ENCODE data around the gene CCN2.
A peak's percentile ranks its signal among the peaks of the same experiment; 100 is the strongest.

CCN2 gene, protein sequence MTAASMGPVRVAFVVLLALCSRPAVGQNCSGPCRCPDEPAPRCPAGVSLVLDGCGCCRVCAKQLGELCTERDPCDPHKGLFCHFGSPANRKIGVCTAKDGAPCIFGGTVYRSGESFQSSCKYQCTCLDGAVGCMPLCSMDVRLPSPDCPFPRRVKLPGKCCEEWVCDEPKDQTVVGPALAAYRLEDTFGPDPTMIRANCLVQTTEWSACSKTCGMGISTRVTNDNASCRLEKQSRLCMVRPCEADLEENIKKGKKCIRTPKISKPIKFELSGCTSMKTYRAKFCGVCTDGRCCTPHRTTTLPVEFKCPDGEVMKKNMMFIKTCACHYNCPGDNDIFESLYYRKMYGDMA

DNA sequence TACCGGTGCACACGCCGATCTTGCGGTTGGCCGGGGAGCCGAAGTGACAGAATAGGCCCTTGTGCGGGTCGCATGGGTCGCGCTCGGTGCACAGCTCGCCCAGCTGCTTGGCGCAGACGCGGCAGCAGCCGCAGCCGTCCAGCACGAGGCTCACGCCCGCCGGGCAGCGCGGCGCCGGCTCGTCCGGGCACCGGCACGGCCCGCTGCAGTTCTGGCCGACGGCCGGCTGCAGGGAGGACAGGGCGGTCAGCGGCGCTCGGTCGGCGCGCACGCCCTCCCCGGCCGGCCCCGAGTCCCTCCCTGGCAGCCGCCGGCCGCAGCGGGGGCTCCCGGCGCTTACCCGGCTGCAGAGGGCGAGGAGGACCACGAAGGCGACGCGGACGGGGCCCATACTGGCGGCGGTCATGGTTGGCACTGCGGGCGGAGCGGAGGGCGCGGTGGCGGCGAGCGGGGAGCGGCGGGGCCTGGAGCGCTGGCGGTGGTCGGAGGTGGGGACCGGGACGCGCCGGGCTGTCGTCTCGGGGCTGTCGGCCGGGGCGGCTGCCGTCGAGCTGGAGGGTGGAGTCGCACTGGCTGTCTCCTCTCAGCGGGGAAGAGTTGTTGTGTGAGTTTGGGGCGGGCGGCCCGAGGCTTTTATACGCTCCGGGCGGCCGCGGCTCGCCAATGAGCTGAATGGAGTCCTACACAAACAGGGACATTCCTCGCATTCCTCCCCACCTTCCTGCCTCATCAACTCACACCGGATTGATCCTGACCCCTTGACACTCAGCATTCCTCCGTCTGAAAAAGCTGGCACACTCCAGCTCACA, at the start of gene CCN2:
TSS of gene CCN2 (minus strand) at position 606 of the 809 bp plus-strand sequence. CDS start at position 406, 200 bp downstream.
- DNase-seq, result peak; percentile 10

DNA sequence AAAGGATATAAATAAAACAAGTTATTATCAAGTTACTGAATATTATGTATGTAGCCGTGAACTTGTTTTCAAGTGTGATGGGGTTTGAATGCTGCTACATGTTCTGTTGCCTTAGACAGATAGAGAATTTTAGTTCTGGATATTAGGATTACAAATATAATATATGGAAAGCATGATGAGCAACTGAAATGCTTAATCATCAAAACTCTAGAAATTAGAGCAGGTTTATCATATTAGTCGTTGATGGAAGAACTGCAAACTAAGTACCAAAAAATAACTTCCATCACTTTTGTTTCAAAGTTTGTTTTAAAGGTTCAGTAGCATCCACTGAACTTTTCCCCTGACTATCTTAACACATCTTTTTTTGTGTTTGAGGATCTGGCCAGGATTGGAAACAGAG, 49.1 kb upstream of the CCN2 start:
- DNase-seq, result no peak

DNA sequence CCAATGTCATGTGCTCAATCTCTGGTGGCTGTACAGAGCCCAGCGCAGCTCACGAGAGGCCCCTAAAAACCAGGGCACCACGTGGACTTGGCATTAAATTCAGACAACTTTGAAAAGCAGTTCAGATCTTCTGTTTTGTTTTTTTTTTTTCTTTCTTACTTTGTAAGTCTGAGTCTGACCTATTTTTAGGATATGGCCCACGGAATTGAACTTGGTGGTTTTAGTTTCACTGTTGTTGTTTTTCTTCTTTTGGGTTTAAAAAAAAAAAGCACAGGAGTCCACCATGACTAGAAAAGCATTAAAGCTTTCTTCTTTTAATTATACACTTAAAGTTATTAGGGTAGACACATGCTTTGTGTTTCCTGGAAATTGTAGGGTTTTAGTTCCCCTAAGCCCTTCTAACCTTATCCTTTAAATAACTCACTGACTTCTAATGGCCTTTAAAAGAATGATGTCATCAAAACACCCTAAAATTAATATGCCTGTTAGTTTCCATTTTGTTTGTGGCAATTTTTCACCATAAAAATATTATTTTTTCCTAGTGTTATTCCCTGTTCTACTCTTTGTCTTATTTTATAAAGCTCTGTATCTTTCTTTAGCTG, 48.5 kb upstream of the CCN2 start:
- DNase-seq, result no peak

DNA sequence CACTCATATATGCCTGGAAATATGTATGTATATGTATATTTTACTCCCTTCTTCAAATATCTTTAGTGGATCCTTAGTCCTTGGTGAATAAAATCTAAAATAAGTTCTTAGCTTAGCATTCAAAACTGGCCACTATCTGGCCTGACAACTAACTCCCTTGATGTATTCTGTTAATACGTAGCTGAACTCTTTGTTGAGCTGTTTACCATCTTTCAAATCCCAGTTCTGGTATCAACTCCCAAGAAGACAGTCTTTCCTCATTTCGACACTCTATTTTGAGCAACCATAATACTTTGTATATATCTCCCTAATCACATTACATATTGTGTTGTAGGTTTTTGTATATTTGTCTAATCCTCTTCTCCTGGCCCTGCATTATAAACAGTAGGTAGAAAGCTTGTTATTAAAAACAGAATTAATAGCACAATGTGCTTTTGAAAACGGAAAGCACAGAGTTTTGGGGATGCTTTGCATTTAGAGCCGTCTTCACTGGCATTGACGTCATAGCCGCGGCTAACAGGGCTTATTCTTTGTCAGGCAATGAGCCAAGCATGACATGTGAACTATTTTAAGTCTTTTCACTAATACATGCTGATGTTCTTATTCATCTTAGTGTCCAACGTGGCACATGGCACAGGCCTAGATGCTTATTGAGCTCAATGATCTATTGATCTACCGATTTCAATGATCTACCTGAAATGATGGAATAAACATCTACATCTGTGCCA, 47.2 kb upstream of the CCN2 start:
- DNase-seq, result no peak

DNA sequence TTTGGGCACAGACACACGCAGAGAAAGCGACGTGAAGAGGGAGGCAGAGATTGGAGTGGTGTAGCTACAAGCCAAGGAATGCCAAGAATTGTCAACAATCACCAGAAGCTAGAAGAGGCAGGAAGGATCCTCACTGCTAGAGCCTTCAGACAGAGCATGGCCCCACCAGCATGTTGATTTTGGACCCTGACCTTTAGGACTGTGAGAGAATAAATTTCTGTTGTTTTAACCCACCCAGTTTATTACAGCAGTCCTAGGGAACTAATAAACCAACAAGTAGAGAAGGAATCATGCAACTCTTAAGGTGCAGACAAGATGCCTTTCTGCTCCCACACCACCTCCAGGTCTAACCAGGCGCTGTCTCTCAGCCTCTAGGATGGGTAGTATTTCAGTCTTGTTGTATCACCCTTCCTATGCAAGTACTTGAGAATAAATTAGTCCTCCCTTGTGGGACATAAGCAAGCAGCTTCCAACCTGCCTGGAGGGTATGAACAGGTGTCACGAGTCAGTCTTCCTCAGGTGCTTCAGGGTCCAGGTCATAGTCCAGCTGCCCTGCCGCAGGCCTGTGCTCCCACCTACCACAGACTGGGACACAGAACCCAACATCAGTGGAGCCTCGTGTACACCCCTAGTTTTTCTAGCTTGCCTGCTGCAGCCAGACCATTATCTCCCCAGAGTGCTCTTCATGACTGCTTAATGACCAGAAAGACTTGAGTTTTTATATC, 46.4 kb upstream of the CCN2 start:
- no peak for DNase-seq

DNA sequence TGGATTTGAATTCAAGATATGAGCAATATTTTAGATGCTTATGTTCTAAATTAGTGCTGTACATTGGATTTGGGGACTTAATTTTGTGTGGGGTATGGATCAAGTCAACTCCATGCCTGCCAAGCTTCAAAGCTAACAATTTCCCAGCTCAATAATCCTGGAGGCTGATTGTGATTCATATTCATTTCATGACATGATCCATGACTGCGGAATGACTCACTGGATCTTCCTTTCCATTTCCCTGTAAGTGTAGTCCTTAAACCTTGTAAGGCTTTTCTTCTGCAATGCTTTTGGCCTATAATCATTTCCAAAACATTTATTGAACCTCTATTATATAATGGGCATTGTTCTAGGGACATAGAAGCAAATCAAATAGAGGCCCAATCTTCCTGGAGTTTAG, 44.7 kb upstream of the CCN2 start:
- no peak for DNase-seq

DNA sequence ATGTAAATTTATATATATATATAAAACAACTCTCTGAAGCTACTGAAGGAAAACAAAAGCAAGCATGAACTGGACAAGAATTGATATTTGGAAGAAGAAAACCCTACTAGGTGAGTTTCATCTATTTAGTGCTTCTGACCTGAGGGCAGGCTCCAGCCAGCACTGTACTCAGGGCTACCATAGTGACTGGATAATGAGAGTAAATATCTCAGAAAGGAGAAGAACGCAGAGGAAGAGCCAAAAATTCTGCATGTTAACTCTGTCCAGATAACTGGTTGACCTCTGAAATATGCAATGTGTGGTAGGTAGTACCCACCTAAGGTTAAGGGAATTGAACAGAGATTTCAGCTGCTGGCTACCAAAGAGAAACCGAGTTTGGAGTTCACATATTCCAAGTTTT, 41.4 kb upstream of the CCN2 start:
- DNase-seq, result no peak

DNA sequence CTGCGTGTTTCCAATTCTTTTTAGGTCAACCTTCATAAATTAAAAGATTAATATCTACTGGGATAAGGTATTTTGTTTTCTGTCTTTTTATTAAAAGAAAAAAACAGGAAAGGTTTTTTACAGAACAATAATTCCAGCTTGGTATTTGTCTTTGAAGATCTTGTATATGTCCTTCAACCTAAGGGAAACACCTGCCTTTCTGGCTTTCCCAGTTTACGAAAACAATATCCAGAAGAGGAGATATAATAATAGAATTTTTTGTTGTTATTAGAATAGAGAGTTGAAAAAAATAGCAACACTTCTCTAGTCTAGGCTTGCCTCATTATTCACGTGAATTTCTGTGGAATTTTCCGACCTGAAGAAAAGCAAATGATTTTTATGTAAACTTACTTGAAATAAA, 37.9 kb upstream of the CCN2 start:
- no peak for DNase-seq

DNA sequence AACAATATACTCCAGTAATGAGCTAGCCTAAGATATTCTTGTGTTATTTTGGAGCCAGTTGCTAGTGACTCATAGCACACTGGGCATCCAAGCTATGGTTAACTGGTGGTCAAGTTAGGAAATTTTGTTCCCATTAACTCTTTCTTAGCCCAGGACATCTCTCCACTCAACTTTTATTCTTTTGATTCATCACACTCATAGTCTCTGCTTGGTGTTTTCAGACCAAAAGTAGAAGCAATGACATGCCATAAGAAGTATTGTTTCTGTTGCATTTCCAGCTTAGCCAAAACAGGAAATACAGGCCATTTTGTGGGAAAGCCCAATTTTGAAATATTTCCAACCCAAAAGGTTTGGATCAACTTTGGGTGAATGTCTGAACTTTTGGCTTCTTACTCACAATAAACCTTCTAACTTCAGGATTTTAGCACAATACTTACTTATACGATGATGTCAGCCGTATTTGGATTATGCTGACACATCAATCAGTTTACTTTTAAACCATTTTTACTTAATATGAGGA, 31.6 kb upstream of the CCN2 start:
- DNase-seq, result no peak

DNA sequence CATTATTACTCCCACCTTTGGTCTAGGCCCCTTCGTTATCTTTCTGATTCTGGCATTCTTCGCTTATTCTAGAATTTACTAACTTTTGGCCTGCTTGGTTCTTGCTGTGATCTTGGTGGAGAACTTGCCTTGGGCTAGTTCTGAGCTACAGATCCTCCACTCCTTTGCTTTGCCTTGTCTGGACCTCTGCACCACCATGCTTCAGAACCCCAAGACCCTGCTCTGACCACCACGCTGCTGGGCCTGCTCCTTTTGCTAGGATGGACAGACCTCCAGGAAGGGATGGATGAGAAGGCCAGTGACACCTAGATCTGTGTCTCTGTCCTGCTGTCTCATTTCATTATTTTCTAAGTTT, 30.4 kb upstream of the CCN2 start:
- no peak for DNase-seq

DNA sequence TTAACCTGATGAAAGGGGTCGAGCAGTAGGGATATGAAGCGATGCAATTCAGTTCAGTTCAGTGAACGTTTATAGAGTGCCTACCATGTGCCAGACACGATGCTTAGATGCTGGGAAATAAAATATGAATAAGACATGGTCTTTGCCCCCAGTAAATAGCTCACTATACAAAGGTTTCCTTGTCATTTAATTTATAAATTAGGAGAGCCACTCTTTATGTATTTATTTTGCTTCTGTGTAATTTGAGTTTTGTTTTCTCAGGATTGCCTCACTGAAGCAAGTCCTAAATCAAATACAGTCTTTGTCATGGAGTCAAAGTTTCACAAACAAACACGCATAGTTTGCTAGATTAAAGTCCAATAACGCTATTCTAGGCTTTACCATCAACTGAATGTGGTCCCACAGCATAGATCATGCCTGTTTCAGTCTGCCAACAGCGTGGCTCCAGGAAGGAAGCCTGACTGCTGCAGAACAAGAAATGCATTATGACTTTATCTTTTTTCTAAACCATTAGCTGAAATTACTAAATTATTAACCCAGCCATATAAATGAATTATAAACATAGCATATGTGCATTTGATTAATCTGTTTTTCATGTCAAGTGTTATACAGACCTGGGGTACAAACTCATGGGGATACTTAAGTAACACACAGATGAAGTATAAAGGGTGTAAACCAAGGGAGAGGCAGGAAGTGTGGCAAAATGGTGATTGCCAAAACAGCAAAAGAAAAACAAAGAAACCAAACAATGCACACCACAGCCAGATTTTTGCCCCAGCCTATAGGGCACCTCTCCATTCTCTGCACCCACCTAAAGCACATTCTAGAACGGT, 29.8 kb upstream of the CCN2 start:
- no peak for DNase-seq

DNA sequence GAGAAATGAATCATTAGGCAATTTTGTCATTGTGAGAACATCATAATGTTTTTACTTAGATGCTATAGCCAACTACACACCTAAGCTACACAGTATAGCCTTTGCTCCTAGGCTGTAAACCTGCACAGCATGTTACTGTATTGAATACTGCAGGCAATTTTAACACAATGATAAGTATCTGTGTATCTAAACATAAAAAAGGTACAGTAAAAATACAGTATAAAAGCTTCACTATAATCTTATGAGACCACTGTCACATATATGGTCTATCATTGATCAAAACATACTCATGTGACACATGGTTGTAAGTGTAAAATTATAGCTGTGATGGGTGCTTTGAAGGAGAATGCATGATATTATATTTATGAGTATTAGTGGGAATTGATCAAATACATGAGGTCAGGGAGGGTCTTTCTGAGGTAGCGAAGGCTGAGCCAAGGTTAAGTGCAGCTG, 29.2 kb upstream of the CCN2 start:
- DNase-seq, result no peak

DNA sequence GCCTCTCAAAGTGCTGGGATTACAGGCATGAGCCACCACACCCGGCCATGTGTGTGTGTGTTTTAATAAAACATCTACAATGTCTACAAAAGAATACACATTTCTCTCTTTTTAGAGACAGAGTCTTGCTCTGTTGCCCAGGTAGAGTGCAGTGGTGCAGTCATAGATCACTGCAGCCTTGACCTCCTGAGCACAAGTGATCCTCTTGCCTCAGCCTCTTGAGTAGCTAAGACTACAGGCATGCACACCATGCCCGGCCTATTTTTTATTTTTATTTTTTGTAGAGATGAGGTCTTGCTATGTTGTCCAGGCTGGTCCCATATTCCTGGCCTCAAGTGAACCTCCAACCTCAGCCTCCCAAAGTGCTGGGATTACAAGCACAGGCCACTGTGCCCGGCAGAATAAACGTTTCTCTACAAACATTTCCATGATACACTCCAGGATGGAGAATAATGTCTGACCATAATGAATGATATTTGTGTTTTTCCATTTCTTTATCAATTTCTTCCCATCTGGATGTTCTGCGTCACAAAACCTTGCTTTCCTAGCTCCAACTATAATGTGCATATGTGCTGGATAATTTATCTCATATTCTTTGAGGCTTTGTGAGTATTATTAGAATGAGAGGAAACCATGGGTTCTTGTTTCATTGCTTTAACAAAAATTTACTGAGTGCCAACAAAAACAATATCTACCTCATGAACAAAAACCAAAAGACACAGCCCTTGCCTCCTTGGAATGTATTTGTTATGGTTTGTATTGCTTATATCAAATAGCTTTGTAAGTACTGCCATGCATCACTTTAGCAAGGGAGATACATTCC, 28.6 kb upstream of the CCN2 start:
- DNase-seq, result no peak

DNA sequence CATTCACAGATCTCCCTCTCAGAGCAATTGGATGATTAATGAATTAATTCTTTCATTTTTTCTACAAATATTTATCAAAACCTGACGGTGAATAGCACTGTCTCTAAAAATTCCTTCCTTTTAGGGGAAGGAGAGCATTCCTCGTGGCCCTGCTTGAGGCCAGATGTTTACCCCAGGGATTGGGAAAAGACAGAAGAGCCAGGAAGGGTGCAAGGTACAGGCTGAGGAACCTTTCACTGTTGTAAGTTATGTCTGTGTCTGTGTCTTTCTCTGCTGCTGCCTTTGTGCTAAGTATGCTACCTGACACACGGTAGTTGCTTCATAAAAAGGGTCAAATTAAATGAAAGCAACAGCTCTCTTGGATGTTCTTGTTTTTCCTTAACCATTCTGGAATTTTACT, 27.4 kb upstream of the CCN2 start:
- DNase-seq, result no peak

DNA sequence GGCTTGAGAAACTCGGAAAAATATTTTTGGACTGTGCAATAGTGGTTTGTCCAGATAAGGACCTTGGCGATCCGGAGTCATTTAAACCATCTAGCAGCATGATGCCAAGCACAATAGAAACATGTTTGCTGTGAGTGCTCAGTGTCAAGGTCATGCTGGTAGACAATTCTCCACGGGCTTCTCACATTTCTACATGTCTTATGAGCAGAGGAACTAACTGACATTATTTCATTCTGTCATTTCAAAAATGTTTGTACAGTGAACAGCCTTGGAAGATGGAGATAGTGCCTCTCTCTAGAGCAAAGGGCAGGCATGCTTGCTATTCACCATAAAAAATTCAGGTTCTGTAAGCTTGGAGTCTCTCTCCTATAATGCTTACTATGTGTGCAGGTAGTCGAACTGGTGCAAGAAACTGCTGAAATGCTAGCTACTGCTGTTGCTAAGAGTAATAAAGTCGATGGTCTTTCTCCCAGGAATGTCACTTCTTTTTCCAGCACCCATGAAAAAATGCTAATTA, 25.4 kb upstream of the CCN2 start:
- DNase-seq, result no peak

DNA sequence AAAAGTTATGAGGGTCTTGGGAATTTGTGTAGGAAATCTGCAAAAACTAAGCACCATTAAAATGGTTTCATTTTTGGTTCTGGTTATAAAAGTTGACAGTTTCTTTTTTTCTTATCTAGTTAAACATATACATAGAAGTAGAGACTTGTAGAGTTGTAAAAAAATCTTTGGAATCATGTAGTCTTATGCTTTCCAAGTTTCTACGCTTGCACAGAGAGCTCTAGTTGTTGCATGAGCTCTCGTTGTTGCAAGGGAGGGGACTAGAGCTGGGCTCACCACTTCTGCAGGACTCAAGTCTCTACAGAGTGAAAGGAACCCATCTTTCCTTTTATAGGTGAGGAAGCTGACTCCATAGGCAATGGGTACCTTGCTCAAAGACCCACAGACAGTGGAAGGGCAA, 21.6 kb upstream of the CCN2 start:
- no peak for DNase-seq

DNA sequence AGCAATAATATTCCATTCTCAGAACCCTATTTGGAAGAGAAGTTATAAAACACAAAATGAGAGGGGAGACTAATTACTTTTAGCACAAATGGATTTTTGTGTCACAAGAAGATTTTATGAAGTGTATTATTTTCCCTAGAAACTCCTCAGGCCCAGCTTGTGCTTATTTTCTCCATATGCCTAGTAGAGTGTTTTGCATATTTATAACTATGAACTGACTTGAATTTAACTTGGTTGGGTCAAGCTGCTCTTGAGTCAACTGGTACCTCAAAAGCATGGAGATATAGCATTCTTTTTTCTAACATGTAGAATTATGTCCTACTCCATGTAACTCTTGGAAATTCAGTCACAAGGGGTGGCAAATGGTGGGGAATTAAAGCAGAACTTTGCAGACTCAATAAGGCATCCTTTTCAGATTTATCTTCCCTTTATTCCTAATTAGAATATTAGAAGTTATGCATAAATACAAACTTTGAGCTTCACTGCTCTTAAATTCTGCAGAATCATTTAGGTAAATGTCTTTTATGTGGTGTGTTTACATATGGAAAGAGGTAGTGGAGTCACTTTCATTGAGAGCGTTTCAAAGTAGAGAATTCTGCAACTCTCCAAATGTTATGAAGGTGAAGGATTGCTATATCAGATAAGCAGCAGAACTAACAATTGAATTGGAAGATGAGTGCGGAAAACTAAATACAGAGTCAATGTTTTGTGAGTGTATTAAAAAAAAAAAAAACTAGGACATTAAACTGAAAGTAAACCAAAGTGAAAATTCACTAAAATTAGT, 19.1 kb upstream of the CCN2 start:
- no peak for DNase-seq

DNA sequence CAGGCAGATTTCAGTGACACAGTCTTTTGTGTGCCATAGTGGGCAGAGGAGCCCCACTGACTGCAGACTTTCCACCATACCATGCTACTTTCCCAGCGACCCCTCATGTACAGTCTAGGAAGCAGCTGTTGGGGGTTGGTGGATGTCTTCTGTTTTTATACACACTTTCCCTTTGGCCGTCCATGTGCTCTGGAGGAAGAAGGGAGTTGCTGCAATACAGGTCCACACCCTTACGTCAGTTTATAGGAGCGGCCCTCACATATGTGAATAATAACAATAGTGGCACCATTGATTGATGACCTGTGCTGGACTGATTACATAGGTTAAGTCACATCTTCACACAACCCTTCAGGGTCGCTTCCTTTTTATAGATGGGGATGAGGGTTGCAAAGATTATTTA, 17.5 kb upstream of the CCN2 start:
- no peak for DNase-seq

DNA sequence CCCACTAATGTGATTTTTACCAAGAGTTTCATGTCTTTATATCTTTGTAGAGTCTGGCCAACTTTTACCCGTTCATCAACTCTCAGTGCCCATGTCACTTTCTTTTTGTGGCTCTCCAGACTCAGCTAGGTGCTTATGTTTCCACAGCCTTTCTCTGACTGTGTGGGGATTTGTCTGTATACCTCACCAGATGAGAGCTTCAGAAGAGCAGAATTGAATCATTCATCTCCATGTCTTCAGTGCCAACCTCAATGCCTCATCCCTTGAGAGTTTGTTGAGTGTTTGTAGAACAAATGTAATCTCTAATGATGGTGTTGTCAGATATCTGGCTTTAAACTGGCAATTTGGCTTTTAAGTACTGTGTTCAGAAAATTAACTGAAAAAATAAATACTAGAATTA, 16.8 kb upstream of the CCN2 start:
- no peak for DNase-seq

All from NCI-H82 (cell line).